Measurements from ENCODE around the gene CACNA2D2.

GRCh38 chr3:50323614-50324199 lies 179.7 kb downstream of the CACNA2D2 start:
- TF ChIP-seq, protein P1, sequence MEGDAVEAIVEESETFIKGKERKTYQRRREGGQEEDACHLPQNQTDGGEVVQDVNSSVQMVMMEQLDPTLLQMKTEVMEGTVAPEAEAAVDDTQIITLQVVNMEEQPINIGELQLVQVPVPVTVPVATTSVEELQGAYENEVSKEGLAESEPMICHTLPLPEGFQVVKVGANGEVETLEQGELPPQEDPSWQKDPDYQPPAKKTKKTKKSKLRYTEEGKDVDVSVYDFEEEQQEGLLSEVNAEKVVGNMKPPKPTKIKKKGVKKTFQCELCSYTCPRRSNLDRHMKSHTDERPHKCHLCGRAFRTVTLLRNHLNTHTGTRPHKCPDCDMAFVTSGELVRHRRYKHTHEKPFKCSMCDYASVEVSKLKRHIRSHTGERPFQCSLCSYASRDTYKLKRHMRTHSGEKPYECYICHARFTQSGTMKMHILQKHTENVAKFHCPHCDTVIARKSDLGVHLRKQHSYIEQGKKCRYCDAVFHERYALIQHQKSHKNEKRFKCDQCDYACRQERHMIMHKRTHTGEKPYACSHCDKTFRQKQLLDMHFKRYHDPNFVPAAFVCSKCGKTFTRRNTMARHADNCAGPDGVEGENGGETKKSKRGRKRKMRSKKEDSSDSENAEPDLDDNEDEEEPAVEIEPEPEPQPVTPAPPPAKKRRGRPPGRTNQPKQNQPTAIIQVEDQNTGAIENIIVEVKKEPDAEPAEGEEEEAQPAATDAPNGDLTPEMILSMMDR (IDR thresholded peaks at IDR 0.05) = no peak
- no peak for TF ChIP-seq POLR2A (IDR thresholded peaks at IDR 0.05)
